HL-60 (cell line): ENCODE measurements around the gene DHX30.

Source experiments
- DNase-seq, 2 experiments: peaks; one replicate each; pipeline ENCODE4 v3.0.0-alpha.2; 2010 to 2020; ENCODE audit warnings: low read depth in 1 of 2, low spot score in 1 of 2
- H3K27ac ChIP-seq: fragments of 250-450 bp; sonication (Bioruptor Pico); replicated peaks from 2 replicates; pipeline ENCODE4 v1.5.1; 2020; ENCODE audit warnings: mild to moderate bottlenecking, moderate library complexity
- H3K27me3 ChIP-seq: fragments of 250-450 bp; sonication (Bioruptor Pico); 2 replicates; pipeline ENCODE4 v1.5.1; 2021; ENCODE audit warnings: mild to moderate bottlenecking, moderate library complexity; ENCODE audit not compliant: insufficient read depth, poor library complexity, severe bottlenecking
- H3K4me3 ChIP-seq: replicated peaks from 2 replicates; pipeline ENCODE4 v1.5.1; 2011; ENCODE audit warnings: mild to moderate bottlenecking, control low read depth, low read length; ENCODE audit not compliant: insufficient read depth
- GABPA ChIP-seq: IDR thresholded peaks from 2 replicates; pipeline ENCODE4 v1.6.1; 2012; ENCODE audit warnings: low read depth
- POLR2AphosphoS5 ChIP-seq: IDR thresholded peaks from 2 replicates; pipeline ENCODE4 v1.6.1; 2012; ENCODE audit warnings: low read depth
- SPI1 ChIP-seq: IDR thresholded peaks from 2 replicates; pipeline ENCODE4 v1.6.1; 2012; ENCODE audit warnings: low read depth, mild to moderate bottlenecking, borderline replicate concordance
- TF ChIP-seq, protein P1 (sequence below): IDR thresholded peaks from one replicate; pipeline ENCODE4 v1.5.1; 2011; ENCODE audit warnings: low read length, control low read depth, inconsistent platforms; ENCODE audit not compliant: insufficient read depth
- TF ChIP-seq, protein P2 (sequence below): IDR thresholded peaks from 2 replicates; pipeline ENCODE4 v1.6.1; 2012; ENCODE audit warnings: low read depth; ENCODE audit not compliant: insufficient replicate concordance

DHX30 gene

DNA sequence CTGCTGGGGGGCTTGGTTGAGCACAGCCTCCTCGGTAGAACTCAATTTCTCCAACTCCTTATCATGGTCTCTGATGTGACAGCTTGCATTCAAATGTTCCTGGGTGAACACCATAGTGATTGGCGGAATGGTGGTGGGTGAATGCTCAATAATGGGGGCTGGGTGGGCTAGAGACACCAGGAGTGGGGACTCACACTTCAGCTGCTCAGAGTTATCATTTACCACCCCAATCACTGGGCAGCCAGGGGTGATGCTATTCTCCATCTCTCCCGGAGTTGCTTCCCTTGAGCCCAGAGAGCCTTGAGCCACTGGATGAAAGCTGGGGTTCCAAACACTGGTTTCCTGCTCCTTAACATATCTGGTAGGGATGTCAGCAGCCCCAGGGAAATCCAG, 88.7 kb downstream of the DHX30 start:
- Histone ChIP-seq H3K27me3 (no peaks in the 10 kb centered on the region), H3K4me3 (no peak overlapping the region), H3K27ac (no peak overlapping the region)
- no peak for DNase-seq
- TF ChIP-seq POLR2AphosphoS5 = no peak
- TF ChIP-seq, protein P1, sequence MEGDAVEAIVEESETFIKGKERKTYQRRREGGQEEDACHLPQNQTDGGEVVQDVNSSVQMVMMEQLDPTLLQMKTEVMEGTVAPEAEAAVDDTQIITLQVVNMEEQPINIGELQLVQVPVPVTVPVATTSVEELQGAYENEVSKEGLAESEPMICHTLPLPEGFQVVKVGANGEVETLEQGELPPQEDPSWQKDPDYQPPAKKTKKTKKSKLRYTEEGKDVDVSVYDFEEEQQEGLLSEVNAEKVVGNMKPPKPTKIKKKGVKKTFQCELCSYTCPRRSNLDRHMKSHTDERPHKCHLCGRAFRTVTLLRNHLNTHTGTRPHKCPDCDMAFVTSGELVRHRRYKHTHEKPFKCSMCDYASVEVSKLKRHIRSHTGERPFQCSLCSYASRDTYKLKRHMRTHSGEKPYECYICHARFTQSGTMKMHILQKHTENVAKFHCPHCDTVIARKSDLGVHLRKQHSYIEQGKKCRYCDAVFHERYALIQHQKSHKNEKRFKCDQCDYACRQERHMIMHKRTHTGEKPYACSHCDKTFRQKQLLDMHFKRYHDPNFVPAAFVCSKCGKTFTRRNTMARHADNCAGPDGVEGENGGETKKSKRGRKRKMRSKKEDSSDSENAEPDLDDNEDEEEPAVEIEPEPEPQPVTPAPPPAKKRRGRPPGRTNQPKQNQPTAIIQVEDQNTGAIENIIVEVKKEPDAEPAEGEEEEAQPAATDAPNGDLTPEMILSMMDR = no peak
- no peak for TF ChIP-seq SPI1
- TF ChIP-seq, protein P2, sequence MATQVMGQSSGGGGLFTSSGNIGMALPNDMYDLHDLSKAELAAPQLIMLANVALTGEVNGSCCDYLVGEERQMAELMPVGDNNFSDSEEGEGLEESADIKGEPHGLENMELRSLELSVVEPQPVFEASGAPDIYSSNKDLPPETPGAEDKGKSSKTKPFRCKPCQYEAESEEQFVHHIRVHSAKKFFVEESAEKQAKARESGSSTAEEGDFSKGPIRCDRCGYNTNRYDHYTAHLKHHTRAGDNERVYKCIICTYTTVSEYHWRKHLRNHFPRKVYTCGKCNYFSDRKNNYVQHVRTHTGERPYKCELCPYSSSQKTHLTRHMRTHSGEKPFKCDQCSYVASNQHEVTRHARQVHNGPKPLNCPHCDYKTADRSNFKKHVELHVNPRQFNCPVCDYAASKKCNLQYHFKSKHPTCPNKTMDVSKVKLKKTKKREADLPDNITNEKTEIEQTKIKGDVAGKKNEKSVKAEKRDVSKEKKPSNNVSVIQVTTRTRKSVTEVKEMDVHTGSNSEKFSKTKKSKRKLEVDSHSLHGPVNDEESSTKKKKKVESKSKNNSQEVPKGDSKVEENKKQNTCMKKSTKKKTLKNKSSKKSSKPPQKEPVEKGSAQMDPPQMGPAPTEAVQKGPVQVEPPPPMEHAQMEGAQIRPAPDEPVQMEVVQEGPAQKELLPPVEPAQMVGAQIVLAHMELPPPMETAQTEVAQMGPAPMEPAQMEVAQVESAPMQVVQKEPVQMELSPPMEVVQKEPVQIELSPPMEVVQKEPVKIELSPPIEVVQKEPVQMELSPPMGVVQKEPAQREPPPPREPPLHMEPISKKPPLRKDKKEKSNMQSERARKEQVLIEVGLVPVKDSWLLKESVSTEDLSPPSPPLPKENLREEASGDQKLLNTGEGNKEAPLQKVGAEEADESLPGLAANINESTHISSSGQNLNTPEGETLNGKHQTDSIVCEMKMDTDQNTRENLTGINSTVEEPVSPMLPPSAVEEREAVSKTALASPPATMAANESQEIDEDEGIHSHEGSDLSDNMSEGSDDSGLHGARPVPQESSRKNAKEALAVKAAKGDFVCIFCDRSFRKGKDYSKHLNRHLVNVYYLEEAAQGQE = no peak
- TF ChIP-seq GABPA = no peak

DNA sequence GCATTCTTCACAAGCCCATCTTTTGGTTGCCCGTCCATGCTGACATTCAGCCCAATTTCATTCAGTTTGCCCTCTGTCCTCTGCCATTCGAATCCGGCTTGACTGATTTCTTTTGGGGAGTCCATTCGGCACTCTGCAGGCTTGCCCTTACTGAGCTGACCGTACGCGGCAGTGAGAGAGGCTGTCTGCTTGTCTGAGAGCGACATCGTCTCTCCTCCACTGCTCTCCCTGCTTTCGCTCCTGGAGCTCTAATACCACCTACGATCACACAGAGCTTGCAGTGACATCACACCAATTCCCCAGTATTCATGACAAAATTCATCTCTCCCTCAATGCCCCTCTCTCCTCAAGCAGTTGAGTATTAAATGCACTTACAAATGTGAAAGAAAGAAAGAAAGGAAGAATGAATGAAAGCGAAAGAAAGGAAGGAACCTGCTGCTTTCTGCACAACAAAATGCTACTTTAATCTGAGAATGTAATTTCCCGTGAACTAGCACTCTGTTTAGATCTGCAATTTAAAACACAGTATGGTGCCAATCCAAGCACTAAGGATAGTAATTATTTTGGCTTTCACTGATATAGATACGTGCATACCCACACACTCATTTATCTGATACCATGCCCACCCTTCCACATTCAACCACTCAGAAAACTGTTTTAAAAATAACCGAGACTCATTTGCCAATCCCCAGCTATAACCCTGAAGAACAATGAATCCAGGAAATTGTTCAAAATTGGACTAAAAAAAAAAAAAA, 89.5 kb downstream of the DHX30 start:
- Histone ChIP-seq H3K27me3 (no peaks in the 10 kb centered on the region), H3K4me3 (no peak overlapping the region), H3K27ac (no peak overlapping the region)
- DNase-seq = no peak
- TF ChIP-seq POLR2AphosphoS5 (no peak), GABPA (no peak), SPI1 (no peak)
- TF ChIP-seq, protein P1 = no peak
- TF ChIP-seq, protein P2 = no peak

DNA sequence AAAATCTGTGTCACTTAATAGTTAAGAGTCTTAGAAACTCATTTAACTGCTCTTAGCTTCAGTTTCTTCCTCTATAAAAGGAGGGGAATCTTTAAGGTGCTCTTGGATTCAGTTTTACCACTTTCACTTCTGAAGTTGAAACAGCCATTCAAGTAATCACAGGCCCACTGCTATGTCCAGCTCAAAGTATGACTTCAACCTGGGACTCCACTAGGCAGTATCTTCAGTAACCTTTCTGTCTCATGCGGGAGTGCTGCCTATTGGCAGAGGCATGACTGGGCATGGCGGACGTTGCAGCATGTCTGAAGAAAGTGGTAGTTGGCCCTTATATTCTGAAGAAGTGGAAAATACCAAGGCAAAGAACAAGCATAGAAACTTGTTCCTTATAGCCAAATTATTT, 92.3 kb downstream of the DHX30 start:
- H3K27ac ChIP-seq = no peak overlapping the region
- no peaks in the 10 kb centered on the region for H3K27me3 ChIP-seq

More for the DNA sequence above, 92.3 kb downstream of the DHX30 start:
- TF ChIP-seq, protein P1 = no peak
- TF ChIP-seq, protein P2 = no peak
- TF ChIP-seq GABPA (no peak), SPI1 (no peak), POLR2AphosphoS5 (no peak)
- no peak overlapping the region for H3K4me3 ChIP-seq
- DNase-seq = no peak
